ENCODE measurements around the gene RAB8B.

RAB8B gene

DNA sequence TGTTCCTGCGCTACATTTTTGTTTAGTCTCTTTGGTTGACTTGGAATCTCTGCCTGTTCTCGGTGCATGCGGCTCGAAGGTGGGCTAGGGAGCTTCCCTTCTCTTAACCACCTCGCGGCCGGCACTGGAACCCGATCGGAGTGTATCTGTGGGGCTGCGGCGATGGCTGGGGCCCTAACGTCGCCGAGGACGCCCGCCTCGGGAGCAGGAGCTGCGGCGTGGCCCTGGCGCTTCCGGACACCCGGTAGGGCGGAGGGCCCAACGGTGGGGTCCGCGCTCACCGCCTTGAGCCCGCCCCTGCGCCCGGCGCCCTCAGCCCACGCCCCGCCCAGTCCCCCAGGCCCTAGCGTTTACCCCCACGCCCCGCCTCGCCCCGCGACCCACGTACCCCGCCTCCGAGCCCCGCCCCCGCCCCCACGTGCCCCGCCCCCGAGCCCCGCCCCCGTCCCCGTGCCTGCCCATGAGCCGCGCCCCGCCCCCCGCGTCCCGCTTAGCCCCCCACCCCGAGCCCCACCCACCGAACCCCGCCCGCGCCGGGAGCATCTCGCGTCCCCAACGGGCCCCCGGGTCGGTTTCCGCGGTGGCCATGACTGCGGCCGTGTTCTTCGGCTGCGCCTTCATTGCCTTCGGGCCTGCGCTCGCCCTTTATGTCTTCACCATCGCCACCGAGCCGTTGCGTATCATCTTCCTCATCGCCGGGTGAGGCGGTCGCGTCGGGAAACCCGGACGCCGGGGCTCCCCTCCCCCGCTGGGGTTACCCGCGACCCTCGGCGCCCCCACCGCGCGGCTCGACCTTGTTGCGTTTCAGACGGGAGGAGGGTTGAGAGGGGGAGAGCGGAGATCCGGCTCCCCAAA is 87.9 kb downstream of the RAB8B start, which contains the start of gene APH1B:
APH1B (plus strand) TSS at position 568 of the 855 bp plus-strand sequence; CDS start at position 587, 19 bp downstream.
- DNase-seq: peak; percentile 73

DNA sequence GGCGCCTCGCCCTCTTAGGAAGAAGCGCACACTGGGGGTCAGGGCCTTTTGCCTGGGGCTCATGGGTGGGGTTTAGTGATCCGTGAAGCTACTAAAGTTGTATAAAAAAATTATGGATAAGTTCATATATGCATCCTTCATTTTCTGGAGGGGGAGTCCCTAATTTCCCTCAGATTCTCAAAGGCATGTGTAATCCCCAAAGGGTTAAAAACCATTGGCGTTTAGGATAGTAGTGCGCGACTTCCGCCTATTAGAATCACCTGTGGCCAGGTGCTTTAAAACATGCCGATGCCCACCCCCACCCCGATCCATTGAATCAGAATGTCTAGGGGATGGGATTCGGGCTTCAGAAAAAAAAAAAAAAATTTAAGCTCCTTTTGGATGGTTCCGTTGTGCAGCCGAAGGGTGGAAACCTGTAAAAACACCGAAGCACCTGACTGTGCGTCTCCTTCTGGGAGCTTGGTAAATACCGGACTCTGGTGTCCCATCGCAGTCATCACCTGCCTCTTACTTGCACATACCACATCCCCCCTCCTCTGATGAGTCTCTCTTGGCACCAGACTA is 88.6 kb downstream of the RAB8B start:
- DNase-seq: no peak

- no peak for DNase-seq
Observed at GRCh38 chr15:63283126-63283525, 93.7 kb downstream of the RAB8B start.

DNA sequence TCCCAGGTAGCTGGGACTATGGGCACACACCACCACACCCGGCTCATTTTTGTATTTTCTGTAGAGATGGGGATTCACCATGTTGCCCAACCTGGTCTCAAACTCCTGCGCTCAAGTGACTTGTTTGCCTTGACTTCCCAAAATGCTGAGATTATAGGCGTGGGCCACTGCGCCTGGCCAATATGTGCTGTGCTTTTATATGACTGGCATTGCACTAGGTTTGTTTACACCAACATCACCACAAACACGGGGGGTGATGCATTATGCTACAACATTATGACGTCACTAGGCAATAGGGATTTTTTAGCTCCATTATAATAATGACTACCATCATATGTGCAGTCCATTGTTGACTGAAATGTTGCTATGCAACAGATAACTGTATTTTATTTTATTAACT is 94.9 kb downstream of the RAB8B start:
- DNase-seq: no peak

DNA sequence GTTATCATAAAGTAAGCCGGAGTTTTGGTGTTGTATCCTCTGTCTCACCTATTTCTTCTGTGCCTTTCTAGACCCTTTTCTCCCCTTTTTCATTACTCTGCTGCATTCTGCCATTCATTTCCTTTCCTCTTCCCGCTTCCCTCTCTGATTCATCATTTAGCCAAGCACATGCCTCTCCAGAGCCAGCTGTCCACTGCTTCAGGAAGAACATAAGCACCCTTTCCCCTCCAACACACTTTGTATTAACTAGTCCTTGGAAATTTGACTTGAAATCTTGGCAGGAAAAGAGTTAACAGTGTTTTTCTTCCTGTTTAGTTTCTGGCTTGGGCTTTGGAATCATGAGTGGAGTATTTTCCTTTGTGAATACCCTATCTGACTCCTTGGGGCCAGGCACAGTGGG is 97.7 kb downstream of the RAB8B start:
- DNase-seq: no peak

DNA sequence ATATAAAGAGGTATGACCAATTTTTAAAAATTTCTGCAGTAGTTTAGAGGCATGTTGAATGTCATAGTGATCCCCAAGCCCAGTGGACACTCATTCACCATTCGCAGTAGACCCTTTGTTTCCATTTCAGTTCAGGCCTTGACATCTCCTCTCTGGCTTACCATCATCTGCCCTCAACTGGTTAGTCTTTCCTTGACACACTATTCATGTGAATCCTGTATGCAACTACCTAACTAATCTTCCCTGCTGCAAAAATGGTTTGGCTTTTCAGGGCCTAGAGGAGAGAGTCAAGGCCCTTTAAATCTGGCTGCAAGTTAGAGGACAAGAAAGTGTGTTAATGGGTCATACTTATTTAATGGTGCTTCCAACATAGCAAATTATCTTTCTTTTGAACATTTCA is 98.9 kb downstream of the RAB8B start:
- no peak for DNase-seq

GRCh38 chr15:63288778-63289378 is 99.5 kb downstream of the RAB8B start:
- no peak for DNase-seq

GRCh38 chr15:63291507-63291906 is 102.1 kb downstream of the RAB8B start:
- DNase-seq: no peak

- DNase-seq: no peak
Observed at GRCh38 chr15:63292241-63292640, 102.8 kb downstream of the RAB8B start.

- no peak for DNase-seq
Observed at GRCh38 chr15:63292771-63293170, 103.4 kb downstream of the RAB8B start.

DNA sequence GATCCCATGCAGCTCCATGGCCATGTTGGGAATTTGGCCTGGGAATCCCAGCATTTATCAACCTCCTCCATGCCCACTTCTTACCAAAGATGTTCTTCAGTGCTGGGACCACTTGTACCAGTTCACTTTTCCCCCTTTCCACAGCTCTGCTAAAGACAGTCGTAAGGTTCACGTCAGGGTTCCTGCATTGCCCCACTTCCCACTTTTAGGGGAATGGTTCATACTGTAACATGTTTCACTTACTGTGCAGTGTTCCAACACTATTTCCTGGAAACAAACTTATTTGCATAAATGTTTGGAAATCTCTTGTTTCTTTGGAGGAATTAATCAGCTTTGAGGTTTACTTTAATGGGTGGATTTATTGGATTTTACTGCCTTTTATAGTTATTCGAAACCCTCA is 105.0 kb downstream of the RAB8B start:
- DNase-seq: no peak

DNA sequence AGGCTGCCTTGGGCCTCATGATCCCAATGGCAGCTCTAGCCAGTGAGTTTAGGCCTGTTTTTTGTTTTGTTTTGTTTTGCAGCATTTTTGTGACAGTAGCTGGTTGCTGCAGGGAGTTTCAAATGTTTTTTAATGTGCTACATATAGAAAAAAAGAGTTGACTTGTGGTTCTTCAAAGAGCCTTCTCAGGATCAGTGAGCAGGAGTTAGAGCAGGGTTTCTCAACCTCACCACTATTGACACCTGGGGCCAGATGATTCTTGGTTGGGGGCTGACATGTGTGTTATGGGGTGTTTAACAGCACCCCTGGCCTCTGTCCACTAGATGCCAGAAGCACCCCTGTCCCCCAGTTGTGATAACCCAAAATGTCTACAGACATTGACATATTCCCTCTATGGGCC is 105.9 kb downstream of the RAB8B start:
- DNase-seq: no peak

- DNase-seq: no peak
Observed at GRCh38 chr15:63296195-63296594, 106.8 kb downstream of the RAB8B start.

DNA sequence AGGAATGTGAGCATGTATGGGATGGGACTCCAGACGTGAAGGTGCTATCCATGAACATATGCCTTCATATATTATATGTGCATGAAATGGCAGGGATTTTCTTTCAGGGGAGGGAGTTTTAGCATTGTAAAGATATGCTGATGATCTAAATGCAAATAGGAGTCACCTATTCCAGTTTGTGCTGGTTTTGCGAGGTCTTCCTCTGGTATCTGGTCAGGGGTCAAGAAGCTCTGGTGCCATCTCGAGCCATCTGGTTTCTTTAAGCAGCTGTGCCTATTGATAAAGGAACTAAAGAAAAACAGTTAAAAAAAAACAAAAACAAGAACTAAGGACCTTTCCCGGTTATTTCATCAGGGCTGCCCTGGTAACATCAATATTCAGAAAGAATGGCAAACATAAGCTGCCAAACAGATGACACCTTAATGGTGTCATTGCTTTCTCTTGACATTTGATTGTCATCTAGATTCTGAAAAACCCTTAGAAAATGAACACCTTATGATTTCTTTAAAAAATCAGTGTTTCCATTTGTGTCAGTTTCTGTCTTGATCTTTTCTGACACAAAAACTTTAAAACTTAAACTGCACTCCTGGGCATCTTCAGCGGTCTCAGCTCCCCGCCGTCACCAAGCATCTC is 110.7 kb downstream of the RAB8B start:
- DNase-seq: no peak

GRCh38 chr15:63301088-63301487 is 111.7 kb downstream of the RAB8B start:
- DNase-seq: no peak

GRCh38 chr15:63305260-63305659 is 115.9 kb downstream of the RAB8B start:
- DNase-seq: no peak

DNA sequence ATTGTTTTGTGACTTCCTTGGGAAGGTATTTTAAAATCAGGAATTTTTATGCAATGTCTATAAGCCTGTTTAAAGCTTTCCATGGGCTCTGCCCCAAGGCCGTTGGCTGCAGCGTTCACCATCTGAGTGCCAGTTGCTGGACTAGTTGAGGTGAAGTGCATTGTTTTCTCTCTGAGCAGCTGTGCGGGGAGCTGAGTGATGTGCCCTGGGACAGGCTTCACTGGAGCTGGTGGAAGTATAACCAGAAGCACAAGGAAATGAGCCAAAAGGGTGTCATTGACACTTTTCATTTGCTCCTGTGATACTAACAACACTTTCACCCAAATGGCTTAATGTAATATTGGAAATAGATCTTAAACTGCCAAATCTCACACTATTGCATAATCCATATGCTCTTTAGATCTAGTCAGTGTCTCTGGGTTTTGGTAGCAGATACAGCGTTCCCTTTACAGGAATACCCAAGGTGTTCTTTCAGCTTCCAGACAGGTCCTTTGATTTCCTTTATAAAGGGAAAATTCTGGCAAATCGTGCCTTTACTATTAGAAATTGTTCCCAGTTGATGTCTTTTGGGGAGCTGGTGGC is 117.2 kb downstream of the RAB8B start:
- DNase-seq: no peak

DNA sequence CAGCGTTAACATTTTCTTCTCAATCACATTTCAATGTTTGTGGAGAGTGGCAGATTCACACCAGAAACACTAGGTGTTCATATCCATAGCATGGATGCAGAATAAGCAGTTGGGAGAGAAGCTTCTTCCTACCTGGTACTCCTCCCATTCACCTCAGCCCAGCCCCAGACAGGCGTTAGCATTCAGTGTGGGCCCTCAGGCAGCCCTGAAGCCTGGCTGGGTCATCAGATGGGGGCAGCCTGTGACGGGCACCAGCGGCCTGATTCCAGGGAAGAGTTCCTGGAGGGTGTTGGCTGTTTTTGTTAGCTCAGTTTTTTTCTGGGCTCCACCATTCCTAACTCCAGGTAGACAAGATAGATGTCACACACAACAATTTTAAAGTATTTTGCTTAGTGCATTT is 119.1 kb downstream of the RAB8B start:
- DNase-seq: no peak

GRCh38 chr15:63308947-63309346 is 119.5 kb downstream of the RAB8B start:
- DNase-seq: no peak

DNA sequence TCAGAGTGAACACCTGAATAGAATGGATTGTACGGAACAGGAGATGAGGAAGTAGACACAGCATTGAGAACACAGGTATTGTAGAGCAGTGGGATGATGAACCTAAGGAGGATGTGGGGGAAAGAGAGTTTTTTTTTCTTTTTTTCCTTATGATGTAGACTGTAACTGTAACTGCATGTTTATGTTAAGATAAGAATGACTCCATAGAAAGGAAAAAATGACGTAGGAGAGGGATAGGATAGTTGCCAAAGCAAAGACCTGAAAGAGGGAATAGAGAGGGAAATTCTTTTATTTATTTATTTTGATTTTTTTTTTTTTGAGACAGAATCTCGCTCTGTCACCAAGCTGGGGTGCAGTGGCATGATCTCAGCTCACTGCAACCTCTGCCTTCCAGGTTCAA is 121.2 kb downstream of the RAB8B start:
- DNase-seq: no peak

- DNase-seq: no peak
Observed at GRCh38 chr15:63312286-63312685, 122.9 kb downstream of the RAB8B start.

DNA sequence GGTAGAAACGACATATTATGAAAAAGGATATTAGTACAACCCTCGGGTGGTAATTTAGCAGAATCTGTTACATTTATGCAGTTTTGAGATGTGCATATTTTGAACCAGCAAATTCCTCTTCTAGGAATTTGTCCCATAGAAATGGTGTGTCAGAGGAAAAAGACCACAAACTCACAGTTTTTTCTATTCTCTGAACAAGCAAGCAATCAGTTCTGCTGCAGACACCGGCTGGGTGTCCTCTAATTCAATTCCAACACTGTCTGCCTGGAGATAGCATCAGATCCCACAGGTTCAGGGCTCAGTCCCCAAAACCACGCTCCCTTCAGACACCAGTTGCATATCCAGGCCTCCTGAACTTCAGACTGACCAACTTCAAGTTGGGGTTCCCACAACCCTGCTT is 124.4 kb downstream of the RAB8B start:
- DNase-seq: no peak

- DNase-seq: no peak
Observed at GRCh38 chr15:63314409-63314808, 125.0 kb downstream of the RAB8B start.

Measured in stimulated activated CD4-positive, alpha-beta T cell treated with anti-CD3 and anti-CD28 coated beads, Interleukin-4, amount 100 ng/mL, for 1 hour (primary cell).